Measurements from ENCODE around the gene PODXL2. TPM values are rescaled to one million over a fixed set of nuclear protein-coding genes. Genes with fewer than 3 reads are reported as not detected.
A peak's percentile ranks its signal among the peaks of the same experiment; 100 is the strongest.

The PODXL2 gene
- total RNA-seq, 1 donor from 2014 or later = 5.7 TPM

DNA sequence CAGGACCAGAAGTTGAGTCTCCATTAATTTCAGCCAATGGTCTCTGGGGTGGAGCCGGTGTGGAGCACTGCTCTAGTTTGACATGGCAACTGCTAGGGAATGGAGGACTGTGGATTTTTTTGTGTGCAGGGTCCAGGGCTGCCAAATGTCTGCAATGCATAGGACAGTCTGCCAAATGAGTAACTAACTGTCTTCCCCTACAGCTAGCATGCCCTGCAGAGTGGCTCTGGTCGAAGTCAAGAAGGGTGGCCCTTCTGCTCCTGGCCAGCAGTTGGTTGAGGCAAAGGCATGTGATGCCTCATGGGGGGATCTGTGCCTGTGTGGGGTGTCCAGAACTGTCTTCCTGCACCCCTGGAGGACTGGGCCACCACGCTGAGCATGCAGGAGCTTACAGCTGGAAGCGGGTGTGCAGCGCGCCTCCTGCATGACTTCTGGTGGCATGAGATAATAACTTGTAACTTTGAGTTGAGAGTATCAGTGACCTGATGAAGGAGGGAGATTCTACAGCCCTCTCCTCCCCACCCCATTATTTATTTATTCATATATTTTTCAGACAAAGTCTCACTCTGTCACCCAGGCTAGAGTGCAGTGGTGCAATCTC lies 43.1 kb upstream of the PODXL2 start:
- Mint-ChIP-seq H3K27me3 (ENCODE audit: unreplicated experiment) (no peaks in the 10 kb centered on the region), H3K27ac (ENCODE audit: unreplicated experiment) (no peak overlapping the region), H3K36me3 (ENCODE audit: unreplicated experiment) (no peaks in the 10 kb centered on the region), H3K9me3 (ENCODE audit: unreplicated experiment) (no peaks in the 10 kb centered on the region), H3K4me3 (ENCODE audit: unreplicated experiment) (no peak overlapping the region), H3K4me1 (ENCODE audit: unreplicated experiment) (peaks cover 22% of the 10 kb centered on the region)
- DNase-seq (ENCODE audit: extremely low spot score, unreplicated experiment) = no peak
- no peak for TF ChIP-seq CTCF (IDR thresholded peaks at IDR 0.05)

GRCh38 chr3:127587876-127588275 lies 41.1 kb upstream of the PODXL2 start:
- TF ChIP-seq CTCF (IDR thresholded peaks at IDR 0.05) = no peak
- no peak overlapping the region for H3K4me3 Mint-ChIP-seq (ENCODE audit: unreplicated experiment)
- H3K27ac Mint-ChIP-seq (ENCODE audit: unreplicated experiment) = peak overlapping the region; percentile 27
- no peaks in the 10 kb centered on the region for H3K27me3 Mint-ChIP-seq (ENCODE audit: unreplicated experiment)
- peaks cover 31% of the 10 kb centered on the region for H3K4me1 Mint-ChIP-seq (ENCODE audit: unreplicated experiment)
- no peaks in the 10 kb centered on the region for H3K9me3 Mint-ChIP-seq (ENCODE audit: unreplicated experiment)
- DNase-seq (ENCODE audit: extremely low spot score, unreplicated experiment) = no peak
- no peaks in the 10 kb centered on the region for H3K36me3 Mint-ChIP-seq (ENCODE audit: unreplicated experiment)

DNA sequence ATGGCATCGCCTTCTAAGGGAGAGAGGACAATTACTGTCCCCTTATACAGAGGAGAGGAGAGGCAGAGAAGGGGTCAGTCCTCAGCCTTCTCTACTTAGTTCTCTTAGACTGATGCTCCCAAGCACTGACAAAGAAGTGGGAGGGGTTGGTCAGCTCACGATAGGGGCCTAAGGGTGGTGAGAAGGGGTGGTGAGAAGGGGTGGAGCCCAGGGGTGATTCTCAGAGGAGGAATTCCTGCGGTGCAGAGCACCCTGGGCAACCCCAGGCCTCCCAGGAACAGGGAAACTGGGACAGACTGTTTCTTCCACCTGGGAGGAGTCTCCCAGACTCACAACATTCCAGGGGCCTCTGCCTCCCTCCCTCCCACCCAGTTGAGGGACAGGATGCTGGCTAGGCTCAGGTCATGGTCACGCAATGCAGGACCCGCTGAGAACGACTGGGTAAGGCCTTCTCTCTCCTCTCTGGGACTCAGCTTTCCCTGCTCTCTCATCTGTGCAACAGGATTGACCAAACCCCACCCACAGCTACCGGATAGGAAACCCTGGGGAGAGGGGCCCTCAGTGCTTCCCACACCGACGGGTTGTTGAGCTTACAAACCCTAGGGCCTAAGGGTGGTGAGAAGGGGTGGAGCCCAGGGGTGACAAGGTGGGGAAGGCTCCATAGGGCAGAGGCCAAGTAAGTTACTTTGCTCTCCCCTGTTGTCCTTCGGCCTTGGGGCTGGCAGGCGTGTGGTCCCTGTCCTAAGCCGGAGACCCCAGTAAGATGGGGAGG lies 40.0 kb upstream of the PODXL2 start:
- no peaks in the 10 kb centered on the region for H3K36me3 Mint-ChIP-seq (ENCODE audit: unreplicated experiment)
- H3K27me3 Mint-ChIP-seq (ENCODE audit: unreplicated experiment) = no peaks in the 10 kb centered on the region
- H3K9me3 Mint-ChIP-seq (ENCODE audit: unreplicated experiment) = no peaks in the 10 kb centered on the region
- H3K4me1 Mint-ChIP-seq (ENCODE audit: unreplicated experiment) = peaks cover 31% of the 10 kb centered on the region
- peak overlapping the region; percentile 88 for H3K27ac Mint-ChIP-seq (ENCODE audit: unreplicated experiment)
- H3K4me3 Mint-ChIP-seq (ENCODE audit: unreplicated experiment) = peak overlapping the region; percentile 92
- no peak for DNase-seq (ENCODE audit: extremely low spot score, unreplicated experiment)
- TF ChIP-seq CTCF (IDR thresholded peaks at IDR 0.05) = no peak

- no peak for TF ChIP-seq CTCF (IDR thresholded peaks at IDR 0.05)
- no peaks in the 10 kb centered on the region for H3K27me3 Mint-ChIP-seq (ENCODE audit: unreplicated experiment)
- no peaks in the 10 kb centered on the region for H3K36me3 Mint-ChIP-seq (ENCODE audit: unreplicated experiment)
- no peaks in the 10 kb centered on the region for H3K9me3 Mint-ChIP-seq (ENCODE audit: unreplicated experiment)
- DNase-seq (ENCODE audit: extremely low spot score, unreplicated experiment) = no peak
- H3K4me3 Mint-ChIP-seq (ENCODE audit: unreplicated experiment) = peak overlapping the region; percentile 92
- peaks cover 27% of the 10 kb centered on the region for H3K4me1 Mint-ChIP-seq (ENCODE audit: unreplicated experiment)
- H3K27ac Mint-ChIP-seq (ENCODE audit: unreplicated experiment) = peak overlapping the region; percentile 88
These were observed 39.2 kb upstream of the PODXL2 start for GRCh38 chr3:127589600-127590281.

DNA sequence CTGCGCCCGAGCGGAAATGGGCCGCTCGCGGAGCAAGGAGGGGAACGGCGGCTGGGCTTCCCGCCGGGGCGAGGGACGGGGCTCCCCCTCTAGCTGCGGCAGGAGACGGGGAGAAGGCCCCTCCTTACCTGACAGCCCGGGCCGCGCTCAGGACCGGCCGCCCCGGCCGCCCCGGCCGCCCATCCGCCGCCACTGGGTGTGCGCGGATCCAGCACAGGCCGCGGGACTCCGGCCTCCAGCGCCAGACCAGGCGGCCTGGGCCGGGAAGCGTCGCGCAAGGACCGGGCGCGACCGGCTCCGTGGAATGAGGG lies 38.7 kb upstream of the PODXL2 start:
- no peak for DNase-seq (ENCODE audit: extremely low spot score, unreplicated experiment)
- Mint-ChIP-seq H3K4me3 (ENCODE audit: unreplicated experiment) (peak overlapping the region; percentile 89), H3K27ac (ENCODE audit: unreplicated experiment) (peak overlapping the region; percentile 96), H3K27me3 (ENCODE audit: unreplicated experiment) (no peaks in the 10 kb centered on the region), H3K36me3 (ENCODE audit: unreplicated experiment) (no peaks in the 10 kb centered on the region), H3K4me1 (ENCODE audit: unreplicated experiment) (peaks cover 27% of the 10 kb centered on the region), H3K9me3 (ENCODE audit: unreplicated experiment) (no peaks in the 10 kb centered on the region)
- no peak for TF ChIP-seq CTCF (IDR thresholded peaks at IDR 0.05)
